T-helper 2 cell (primary cell): ENCODE measurements around the gene AGPAT4.

Experiments
- DNase-seq, 5 experiments: peaks; one replicate each; pipeline versions ENCODE4 v3.0.0 to v3.0.0-alpha.2; 2012 to 2022

AGPAT4 gene

GRCh38 chr6:161279677-161280415, 6.0 kb upstream of the AGPAT4 start:
- DNase-seq = no peak

GRCh38 chr6:161276605-161277155, 2.8 kb upstream of the AGPAT4 start:
- DNase-seq = no peak

- no peak for DNase-seq
These were observed 1.0 kb upstream of the AGPAT4 start for GRCh38 chr6:161274898-161275297.

GRCh38 chr6:161274488-161274858, 612 bp upstream of the AGPAT4 start:
- DNase-seq = no peak

- DNase-seq = peak in 4 of 5 experiments; percentile 7 to 70 (median 48)
These were observed 548 bp downstream of the AGPAT4 start for GRCh38 chr6:161273274-161273751.

GRCh38 chr6:161272635-161273273, 1.1 kb downstream of the AGPAT4 start:
- no peak for DNase-seq

- DNase-seq = peak in 1 of 5 experiments; percentile 6
These were observed 2.4 kb downstream of the AGPAT4 start for GRCh38 chr6:161271343-161272030.

GRCh38 chr6:161270116-161270515, 3.7 kb downstream of the AGPAT4 start:
- DNase-seq = no peak

- no peak for DNase-seq
These were observed 4.6 kb downstream of the AGPAT4 start for GRCh38 chr6:161269310-161269709.

- no peak for DNase-seq
These were observed 5.2 kb downstream of the AGPAT4 start for GRCh38 chr6:161268531-161269210.

- DNase-seq = no peak
These were observed 7.2 kb downstream of the AGPAT4 start for GRCh38 chr6:161266513-161267230.

- no peak for DNase-seq
These were observed 7.9 kb downstream of the AGPAT4 start for GRCh38 chr6:161265975-161266374.

- DNase-seq = no peak
These were observed 8.3 kb downstream of the AGPAT4 start for GRCh38 chr6:161265554-161265953.

- DNase-seq = no peak
These were observed 9.7 kb downstream of the AGPAT4 start for GRCh38 chr6:161264181-161264580.

- no peak for DNase-seq
These were observed 12.0 kb downstream of the AGPAT4 start for GRCh38 chr6:161261816-161262215.

- no peak for DNase-seq
These were observed 12.5 kb downstream of the AGPAT4 start for GRCh38 chr6:161261325-161261724.

GRCh38 chr6:161259302-161259701, 14.6 kb downstream of the AGPAT4 start:
- DNase-seq = no peak

GRCh38 chr6:161257793-161258457, 15.9 kb downstream of the AGPAT4 start:
- no peak for DNase-seq

GRCh38 chr6:161256407-161256806, 17.5 kb downstream of the AGPAT4 start:
- DNase-seq = no peak

- DNase-seq = no peak
These were observed 18.3 kb downstream of the AGPAT4 start for GRCh38 chr6:161255518-161255917.

GRCh38 chr6:161254464-161255253, 19.2 kb downstream of the AGPAT4 start:
- no peak for DNase-seq
